NB4 (cell line): ENCODE data around the gene SCLY.

Source experiments
- DNase-seq: peaks from one replicate; pipeline ENCODE4 v3.0.0; 2010; ENCODE audit warnings: low read depth
- H3K4me3 ChIP-seq: one replicate; pipeline ENCODE4 v1.5.1; 2011; ENCODE audit warnings: mild to moderate bottlenecking, low read depth, low read length, moderate library complexity
- CTCF ChIP-seq: IDR thresholded peaks from one replicate; pipeline ENCODE4 v1.5.1; 2012; ENCODE audit warnings: low read depth, low read length
- MAX ChIP-seq: IDR thresholded peaks from 2 replicates; pipeline ENCODE4 v1.6.1; 2011; ENCODE audit warnings: low read depth, low read length
- MYC ChIP-seq: IDR thresholded peaks from 2 replicates; pipeline ENCODE4 v1.6.1; 2011; ENCODE audit warnings: low read depth, low read length
- POLR2A ChIP-seq: IDR thresholded peaks from 2 replicates; pipeline ENCODE4 v1.6.1; 2011; ENCODE audit warnings: mild to moderate bottlenecking; ENCODE audit not compliant: insufficient read length; ENCODE audit errors: extremely low read depth

The SCLY gene

GRCh38 chr2:238090887-238091286 is 30.1 kb downstream of the SCLY start:
- no peak overlapping the region for H3K4me3 ChIP-seq
- no peak for DNase-seq
- TF ChIP-seq CTCF (no peak), POLR2A (no peak), MYC (no peak), MAX (no peak)

- no peak for DNase-seq
- TF ChIP-seq MAX, result no peak
- TF ChIP-seq POLR2A, result no peak
- no peak for TF ChIP-seq MYC
- no peak for TF ChIP-seq CTCF
- H3K4me3 ChIP-seq, result no peak overlapping the region
Measured at GRCh38 chr2:238091436-238092060, 30.7 kb downstream of the SCLY start.

DNA sequence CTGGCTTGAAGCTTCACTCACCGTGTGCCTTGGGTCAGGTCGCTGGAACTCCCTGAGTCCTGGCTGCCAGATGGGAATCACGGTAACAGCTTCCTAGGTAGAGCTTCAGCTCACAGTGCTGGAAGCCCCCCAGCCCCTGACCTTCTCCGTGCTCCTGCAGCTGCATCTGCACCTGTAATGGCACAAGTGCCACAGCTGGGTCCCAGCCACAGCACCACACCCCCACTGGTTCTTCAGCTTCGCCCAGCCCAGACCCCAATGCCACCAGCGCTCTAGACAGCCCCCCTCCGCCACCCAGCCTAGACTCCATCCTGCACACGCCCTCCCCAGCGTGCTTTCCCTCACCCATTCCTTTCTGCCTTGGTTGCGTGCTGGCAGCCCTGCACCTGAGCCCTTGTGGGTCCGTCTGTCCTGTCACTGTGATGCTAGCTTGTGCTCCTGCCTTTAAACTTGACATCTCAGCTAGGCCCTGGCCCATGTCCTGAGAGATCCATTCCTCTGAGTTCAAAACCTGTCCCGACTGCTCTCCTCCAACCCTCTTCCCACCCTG is 31.8 kb downstream of the SCLY start:
- H3K4me3 ChIP-seq, result no peak overlapping the region
- no peak for DNase-seq
- no peak for TF ChIP-seq CTCF
- TF ChIP-seq MYC, result no peak
- TF ChIP-seq MAX, result no peak
- no peak for TF ChIP-seq POLR2A

GRCh38 chr2:238093181-238094140 is 32.7 kb downstream of the SCLY start:
- no peak for DNase-seq
- no peak for TF ChIP-seq POLR2A
- no peak for TF ChIP-seq MAX
- TF ChIP-seq MYC, result no peak
- no peak for TF ChIP-seq CTCF
- no peak overlapping the region for H3K4me3 ChIP-seq

DNA sequence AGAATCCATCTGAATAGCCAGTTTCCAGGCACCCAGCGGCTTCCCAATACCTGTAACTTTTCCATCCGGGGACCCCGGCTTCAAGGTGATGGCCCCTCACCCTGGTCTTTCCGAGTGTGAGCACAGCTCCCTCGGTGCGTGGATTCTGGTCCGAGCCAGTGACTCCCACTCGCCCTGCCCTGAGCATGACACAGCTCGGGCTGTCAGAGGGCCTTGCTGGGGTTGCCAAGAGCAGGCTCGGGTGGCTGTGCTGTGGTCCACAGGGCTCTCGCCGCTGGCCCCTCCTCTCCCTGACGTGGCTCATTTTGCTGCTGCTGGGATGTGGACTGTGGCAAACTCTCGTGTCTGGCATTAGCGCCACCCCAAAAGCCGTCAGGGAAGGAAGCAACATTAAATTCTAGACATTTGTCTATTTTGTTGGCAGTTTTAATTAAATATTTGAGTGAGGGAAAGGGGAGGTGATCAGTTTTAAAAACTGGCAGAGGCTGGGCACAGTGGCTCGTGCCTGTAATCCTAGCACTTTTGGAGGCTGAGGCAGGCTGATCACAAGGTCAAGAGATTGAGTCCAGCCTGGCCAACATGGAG is 33.7 kb downstream of the SCLY start:
- H3K4me3 ChIP-seq, result no peak overlapping the region
- TF ChIP-seq MYC (no peak), POLR2A (no peak), CTCF (no peak), MAX (no peak)
- no peak for DNase-seq
